K562 (cell line): ENCODE data around the gene KRT80. TPM values are rescaled to one million over a fixed set of nuclear protein-coding genes. Genes with fewer than 3 reads are reported as not detected.

Experiments
- ATAC-seq: fragments of 200-7000 bp; cut with Tn5 transposase; 3 replicates; pipeline ENCODE4 v1.9.1; 2020; ENCODE audit warnings: moderate library complexity
- BruUV-seq: library from RNA; stranded (reverse); fragments of 400-500 nt; replicated peaks from 2 replicates; lab custom pipeline; 2021; lab: Mats Ljungman, UMichigan
- CTCF ChIA-PET: fragments of 300-600 bp; formaldehyde crosslinking; extraction: SDS; loops from one replicate; lab custom pipeline; 2021; ENCODE audit warnings: low intra/inter-chr PET ratio; lab: Yijun Ruan, JAX
- POLR2A ChIA-PET: fragments of 300-600, 350-650 bp; sonication (Branson Sonifier 250); formaldehyde crosslinking; extraction: SDS; loops from one replicate; lab custom pipeline; 2021; ENCODE audit warnings: antibody characterized with exemption, inconsistent platforms; lab: Yijun Ruan, JAX
- DNase-seq, 4 experiments: peaks; one replicate each; pipeline versions ENCODE4 v3.0.0 to v3.0.0-alpha.2; 2011 to 2018; ENCODE audit warnings: low spot score in 3 of 4, mixed read lengths in 3 of 4; ENCODE audit errors: extremely low read depth in 1 of 4
- FAIRE-seq: peaks from 2 replicates; lab custom pipeline; 2011; peaks lifted over from hg19 to GRCh38; lab: Jason Lieb, UNC
- H2AFZ ChIP-seq: 2 replicates; pipeline ENCODE4 v1.6.0; 2011; ENCODE audit warnings: low read depth, low read length, control low read depth, inconsistent platforms
- H3K27ac ChIP-seq: fragments of 200-600 bp; 3 replicates; pipeline ENCODE4 v1.8.0; 2011; ENCODE audit warnings: low read depth, mild to moderate bottlenecking, control low read depth, inconsistent platforms, low read length, moderate library complexity, mixed read lengths; ENCODE audit errors: extremely low read depth
- H3K27me3 ChIP-seq, 2 experiments: fragments of 300-600 bp in 1 of 2; 2 replicates in 1 of 2; 3 replicates in 1 of 2; pipeline versions ENCODE4 v1.6.0 to v1.8.0; 2011; ENCODE audit warnings: inconsistent platforms in 2 of 2, low read length in 2 of 2, mild to moderate bottlenecking in 1 of 2, mixed read lengths in 1 of 2, moderate library complexity in 1 of 2; ENCODE audit not compliant: control insufficient read depth in 2 of 2, insufficient read depth in 2 of 2
- H3K36me3 ChIP-seq: fragments of 300-600 bp; 3 replicates; pipeline ENCODE4 v1.8.0; 2011; ENCODE audit warnings: mild to moderate bottlenecking, low read length, inconsistent platforms; ENCODE audit not compliant: control insufficient read depth, insufficient read depth
- H3K4me1 ChIP-seq, 2 experiments: fragments of 200-600 bp in 1 of 2; replicated peaks in 1 of 2; 2 replicates in 1 of 2; 3 replicates in 1 of 2; pipeline versions ENCODE4 v1.5.1 to v1.8.0; 2011; ENCODE audit warnings: inconsistent platforms in 2 of 2, low read length in 2 of 2, mild to moderate bottlenecking in 1 of 2, mixed read lengths in 1 of 2, moderate library complexity in 1 of 2; ENCODE audit not compliant: control insufficient read depth in 2 of 2, insufficient read depth in 2 of 2
- H3K4me2 ChIP-seq: 2 replicates; pipeline ENCODE4 v1.6.1; 2011; ENCODE audit warnings: low read length, control low read depth, inconsistent platforms, mixed read lengths; ENCODE audit not compliant: insufficient read depth
- H3K4me3 ChIP-seq: fragments of 200-600 bp; sonication (generic), shearing (Covaris generic); 2 replicates; pipeline ENCODE4 v1.5.1; 2016; ENCODE audit warnings: control low read depth, inconsistent platforms
- H3K79me2 ChIP-seq: fragments of 200-600 bp; 3 replicates; pipeline ENCODE4 v1.8.0; 2011; ENCODE audit warnings: low read length, inconsistent platforms; ENCODE audit not compliant: control insufficient read depth, insufficient read depth
- H3K9ac ChIP-seq, 2 experiments: 2 replicates each; pipeline versions ENCODE4 v1.6.0 to v1.6.1; 2011; ENCODE audit warnings: low read depth in 2 of 2, low read length in 2 of 2, control low read depth in 1 of 2, inconsistent platforms in 1 of 2, mild to moderate bottlenecking in 1 of 2, mixed read lengths in 1 of 2; ENCODE audit not compliant: insufficient read depth in 1 of 2
- H3K9me1 ChIP-seq: one replicate; pipeline ENCODE4 v1.6.0; 2011; ENCODE audit warnings: inconsistent platforms, mild to moderate bottlenecking, low read length, moderate library complexity; ENCODE audit not compliant: control insufficient read depth, insufficient read depth
- H3K9me3 ChIP-seq: replicated peaks from 2 replicates; pipeline ENCODE4 v1.5.1; 2011; ENCODE audit warnings: low read depth, low read length, inconsistent platforms; ENCODE audit not compliant: control insufficient read depth, insufficient read depth
- H4K20me1 ChIP-seq: replicated peaks from 2 replicates; pipeline ENCODE4 v1.6.1; 2011; ENCODE audit warnings: low read length, inconsistent platforms, mixed read lengths; ENCODE audit not compliant: control insufficient read depth, insufficient read depth
- CHD1 ChIP-seq: fragments of 200-600 bp; sonication (generic); IDR thresholded peaks from one replicate; pipeline ENCODE4 v1.6.1; 2012; ENCODE audit warnings: mild to moderate bottlenecking, moderate library complexity, low read length, inconsistent platforms
- CREM ChIP-seq: IDR thresholded peaks from 2 replicates; pipeline ENCODE4 v1.6.1; 2014; ENCODE audit warnings: antibody characterized with exemption, low read depth
- HNRNPH1 ChIP-seq: fragments of 200-400 bp; formaldehyde crosslinking; optimal IDR thresholded peaks from 2 replicates; pipeline ENCODE3; 2017; ENCODE audit warnings: low read depth, mild to moderate bottlenecking, low read length, moderate library complexity
- SAFB ChIP-seq: fragments of 200-400 bp; formaldehyde crosslinking; IDR thresholded peaks from 2 replicates; pipeline ENCODE4 v1.6.1; 2017; ENCODE audit warnings: low read depth, low read length, borderline replicate concordance
- TAL1 ChIP-seq: fragments of 450-650 bp; IDR thresholded peaks from 2 replicates; pipeline ENCODE4 v1.6.1; 2016; ENCODE audit warnings: mild to moderate bottlenecking
- ZNF23 ChIP-seq: fragments of 250-450 bp; sonication (Bioruptor Pico); IDR thresholded peaks from 2 replicates; pipeline ENCODE4 v1.4.0; 2020; ENCODE audit warnings: mild to moderate bottlenecking
- WGBS: fragments of 100-300 bp; shearing (Covaris generic); methylation state at CpG from one replicate; pipeline ENCODE4 v1.1.6; 2016; ENCODE audit warnings: low coverage, mixed read lengths; ENCODE audit not compliant: insufficient coverage; ENCODE audit errors: missing lambda C conversion rate; 5-methylcytosine and 5-hydroxymethylcytosine counted together
- in situ Hi-C: fragments of 300-500 bp; cut with MboI; formaldehyde crosslinking; loops from 4 replicates; pipeline ENCODE4 v1.15.0; 2018; ENCODE audit warnings: inconsistent platforms, mixed read lengths
- intact Hi-C: fragments of 100-400 bp; cut with micrococcal nuclease; formaldehyde crosslinking; loops from 2 replicates; pipeline ENCODE4 v1.14.2; 2022
- polyA plus RNA-seq, 8 experiments: library from polyadenylated mRNA; depleted of rRNA in 4 of 8; stranded (reverse) in 5 of 8; unstranded in 3 of 8; fragments of >200 nt; fragmentation: Nextera tagmentation in 2 of 8; fragmentation: Illumina TruSeq in 1 of 8; extraction: Ambion mirVana in 2 of 8; extraction: Trizol in 1 of 8; gene quantifications; 2 replicates each; pipeline versions ENCODE4 v1.2.1 to v1.2.3, GENCODE V29; 2011 to 2014; ENCODE audit warnings: inconsistent platforms in 1 of 8, missing spikeins in 1 of 8
- total RNA-seq, 7 experiments: library from RNA; depleted of rRNA in 6 of 7; stranded (reverse); fragments of >200 nt in 6 of 7; fragmentation: Illumina TruSeq in 2 of 7; extraction: Trizol in 2 of 7; gene quantifications; 2 replicates each; pipeline versions ENCODE4 v1.2.1 to v1.2.3, GENCODE V29; 2011 to 2021; ENCODE audit warnings: low replicate concordance in 1 of 7
- TF ChIP-seq, protein P1 (sequence below), 2 experiments: fragments of 450-650 bp; formaldehyde crosslinking in 1 of 2; IDR thresholded peaks; 2 replicates each; pipeline versions ENCODE4 v1.4.0 to v1.6.1; 2014 to 2020; ENCODE audit warnings: mild to moderate bottlenecking in 2 of 2, borderline replicate concordance in 1 of 2, low read depth in 1 of 2
- TF ChIP-seq, protein P2 (sequence below): sonication (generic); formaldehyde crosslinking; IDR thresholded peaks from 2 replicates; pipeline ENCODE4 v1.8.1; 2023; ENCODE audit warnings: mild to moderate bottlenecking, missing genetic modification reagents

KRT80 gene
- total and polyA plus RNA-seq, 9 of the 15 experiments (the other 6 are each of a cell fraction or from before 2014, with no cell fraction given) = not detected

DNA sequence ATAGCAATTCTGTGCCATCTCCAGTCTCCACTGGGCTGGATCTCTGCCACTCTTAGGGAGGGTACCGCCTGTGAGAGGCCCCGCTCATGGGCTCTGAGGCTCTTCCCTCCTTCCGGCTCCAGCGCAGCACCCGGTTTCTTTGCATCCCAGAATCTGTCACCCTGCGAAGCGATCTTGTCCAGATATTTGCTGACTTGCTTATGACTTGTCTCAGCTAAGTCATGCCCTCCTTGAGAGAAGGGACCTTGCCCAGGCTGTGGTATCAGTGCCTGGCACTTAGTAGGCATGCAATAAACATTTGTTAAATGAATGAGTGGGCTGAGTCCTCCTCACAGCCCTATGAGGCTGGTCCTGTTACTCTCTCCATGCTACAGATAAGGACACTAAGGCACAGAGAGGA lies 13.4 kb downstream of the KRT80 start:
- Histone ChIP-seq H3K9ac (no peak overlapping the region), H3K4me2 (no peak overlapping the region), H3K4me1 (no peaks in the 10 kb centered on the region; a peak in 1 of 5 replicates), H2AFZ (no peak overlapping the region), H3K9me1 (no peaks in the 10 kb centered on the region), H4K20me1 (peaks cover 34% of the 10 kb centered on the region), H3K27me3 (peaks cover 26 to 72% of the 10 kb centered on the region in 2 experiments; a peak in 4 of 5 replicates), H3K4me3 (no peak overlapping the region), H3K36me3 (no peaks in the 10 kb centered on the region), H3K79me2 (no peaks in the 10 kb centered on the region), H3K9me3 (no peaks in the 10 kb centered on the region), H3K27ac (no peak overlapping the region)
- DNase-seq = no peak
- FAIRE-seq = no peak
- in situ Hi-C loops = no loop called here
- no TSS peak for BruUV-seq
- POLR2A ChIA-PET = interaction anchor here (1.1 kb wide), 1 partner anchor 8 kb away, joined by 3 read pairs; no protein-coding TSS in a partner anchor
- no peak for ATAC-seq
- 8% methylated on average over 7 of the region's 7 CpGs for WGBS
- intact Hi-C loops = no loop called here
- CTCF ChIA-PET = no interaction called here
- no peak for TF ChIP-seq CHD1
- no peak for TF ChIP-seq ZNF23 (CRISPR knock-in tag)
- TF ChIP-seq SAFB = no peak
- no peak for TF ChIP-seq HNRNPH1
- TF ChIP-seq, protein P1, sequence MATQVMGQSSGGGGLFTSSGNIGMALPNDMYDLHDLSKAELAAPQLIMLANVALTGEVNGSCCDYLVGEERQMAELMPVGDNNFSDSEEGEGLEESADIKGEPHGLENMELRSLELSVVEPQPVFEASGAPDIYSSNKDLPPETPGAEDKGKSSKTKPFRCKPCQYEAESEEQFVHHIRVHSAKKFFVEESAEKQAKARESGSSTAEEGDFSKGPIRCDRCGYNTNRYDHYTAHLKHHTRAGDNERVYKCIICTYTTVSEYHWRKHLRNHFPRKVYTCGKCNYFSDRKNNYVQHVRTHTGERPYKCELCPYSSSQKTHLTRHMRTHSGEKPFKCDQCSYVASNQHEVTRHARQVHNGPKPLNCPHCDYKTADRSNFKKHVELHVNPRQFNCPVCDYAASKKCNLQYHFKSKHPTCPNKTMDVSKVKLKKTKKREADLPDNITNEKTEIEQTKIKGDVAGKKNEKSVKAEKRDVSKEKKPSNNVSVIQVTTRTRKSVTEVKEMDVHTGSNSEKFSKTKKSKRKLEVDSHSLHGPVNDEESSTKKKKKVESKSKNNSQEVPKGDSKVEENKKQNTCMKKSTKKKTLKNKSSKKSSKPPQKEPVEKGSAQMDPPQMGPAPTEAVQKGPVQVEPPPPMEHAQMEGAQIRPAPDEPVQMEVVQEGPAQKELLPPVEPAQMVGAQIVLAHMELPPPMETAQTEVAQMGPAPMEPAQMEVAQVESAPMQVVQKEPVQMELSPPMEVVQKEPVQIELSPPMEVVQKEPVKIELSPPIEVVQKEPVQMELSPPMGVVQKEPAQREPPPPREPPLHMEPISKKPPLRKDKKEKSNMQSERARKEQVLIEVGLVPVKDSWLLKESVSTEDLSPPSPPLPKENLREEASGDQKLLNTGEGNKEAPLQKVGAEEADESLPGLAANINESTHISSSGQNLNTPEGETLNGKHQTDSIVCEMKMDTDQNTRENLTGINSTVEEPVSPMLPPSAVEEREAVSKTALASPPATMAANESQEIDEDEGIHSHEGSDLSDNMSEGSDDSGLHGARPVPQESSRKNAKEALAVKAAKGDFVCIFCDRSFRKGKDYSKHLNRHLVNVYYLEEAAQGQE (IDR thresholded peaks at IDR 0.05; ENCODE audit: borderline replicate concordance) = no peak
- TF ChIP-seq, protein P1 (CRISPR knock-in tag; IDR thresholded peaks at IDR 0.05; ENCODE audit: low read depth) = no peak
- no peak for TF ChIP-seq TAL1
- TF ChIP-seq, protein P2, sequence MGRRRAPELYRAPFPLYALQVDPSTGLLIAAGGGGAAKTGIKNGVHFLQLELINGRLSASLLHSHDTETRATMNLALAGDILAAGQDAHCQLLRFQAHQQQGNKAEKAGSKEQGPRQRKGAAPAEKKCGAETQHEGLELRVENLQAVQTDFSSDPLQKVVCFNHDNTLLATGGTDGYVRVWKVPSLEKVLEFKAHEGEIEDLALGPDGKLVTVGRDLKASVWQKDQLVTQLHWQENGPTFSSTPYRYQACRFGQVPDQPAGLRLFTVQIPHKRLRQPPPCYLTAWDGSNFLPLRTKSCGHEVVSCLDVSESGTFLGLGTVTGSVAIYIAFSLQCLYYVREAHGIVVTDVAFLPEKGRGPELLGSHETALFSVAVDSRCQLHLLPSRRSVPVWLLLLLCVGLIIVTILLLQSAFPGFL (CRISPR knock-in tag) = no peak
- TF ChIP-seq CREM = no peak
